HCT116 (cell line): Measurements from ENCODE around the gene HIGD1C. TPM values are rescaled to one million over a fixed set of nuclear protein-coding genes. Genes with fewer than 3 reads are reported as not detected.

Experiments used
- ATAC-seq: fragments of 200-7000 bp; cut with Tn5 transposase; 2 replicates; pipeline ENCODE4 v1.9.1; 2020; ENCODE audit warnings: mild to moderate bottlenecking, moderate library complexity
- BruUV-seq: library from RNA; stranded (reverse); fragments of 400-500 nt; replicated peaks from 2 replicates; lab custom pipeline; 2021; lab: Mats Ljungman, UMichigan
- CTCF ChIA-PET: fragments of 300-600 bp; sonication (Branson Sonifier 250); formaldehyde crosslinking; loops from one replicate; lab custom pipeline; 2021; ENCODE audit warnings: antibody characterized with exemption; lab: Charles Lee
- POLR2A ChIA-PET: fragments of 300-600, 350-600 bp; sonication (Branson Sonifier 250); formaldehyde crosslinking; loops from one replicate; lab custom pipeline; 2021; ENCODE audit warnings: antibody characterized with exemption; lab: Charles Lee
- RAD21 ChIA-PET, 2 experiments: fragments of 300-600 bp; sonication (Branson Sonifier 250); formaldehyde crosslinking; loops; one replicate each; lab custom pipeline; 2023; ENCODE audit warnings: low total read pairs in 2 of 2; ENCODE audit not compliant: uncharacterized antibody in 2 of 2, unreplicated experiment in 2 of 2, low non-redundant PET in 1 of 2; lab: Charles Lee
- DNase-seq: peaks from one replicate; pipeline ENCODE4 v3.0.0-alpha.2; 2010; ENCODE audit warnings: low read depth, low spot score
- H2AFZ ChIP-seq: fragments of 200-600 bp; shearing (Covaris generic), sonication (generic); 2 replicates; pipeline ENCODE4 v1.6.1; 2017; ENCODE audit warnings: low read depth, mixed run types, mixed read lengths, antibody characterized with exemption, low read length; ENCODE audit not compliant: poor library complexity, severe bottlenecking
- H3K27ac ChIP-seq: 2 replicates; pipeline ENCODE4 v1.5.1; 2012; ENCODE audit warnings: low read depth, low read length
- H3K27me3 ChIP-seq: fragments of 200-600 bp; sonication (generic); 2 replicates; pipeline ENCODE4 v1.6.1; 2016; ENCODE audit warnings: mixed run types, low read length, mixed read lengths; ENCODE audit not compliant: insufficient read depth
- H3K36me3 ChIP-seq, 2 experiments: fragments of 200-500 bp in 1 of 2; fragments of 200-600 bp in 1 of 2; sonication (Bioruptor generic) in 1 of 2; sonication (generic) in 1 of 2; 2 replicates each; pipeline versions ENCODE4 v1.5.1 to v1.6.1; 2014 to 2016; ENCODE audit warnings: low read length in 2 of 2, inconsistent platforms in 1 of 2, mixed read lengths in 1 of 2, mixed run types in 1 of 2; ENCODE audit not compliant: insufficient read depth in 2 of 2, control insufficient read depth in 1 of 2
- H3K4me1 ChIP-seq, 2 experiments: fragments of 200-600 bp in 1 of 2; sonication (generic) in 1 of 2; 2 replicates each; pipeline versions ENCODE4 v1.5.1 to v1.6.1; 2012 to 2017; ENCODE audit warnings: low read length in 2 of 2, inconsistent platforms in 1 of 2, mild to moderate bottlenecking in 1 of 2, mixed read lengths in 1 of 2, mixed run types in 1 of 2, moderate library complexity in 1 of 2; ENCODE audit not compliant: insufficient read depth in 2 of 2, control insufficient read depth in 1 of 2
- H3K4me2 ChIP-seq: fragments of 200-600 bp; sonication (generic); 2 replicates; pipeline ENCODE4 v1.6.1; 2017; ENCODE audit warnings: mixed run types, low read length, mixed read lengths
- H3K4me3 ChIP-seq, 2 experiments: fragments of 200-600 bp in 1 of 2; sonication (generic) in 1 of 2; replicated peaks in 1 of 2; 2 replicates each; pipeline ENCODE4 v1.5.1; 2011 to 2016; ENCODE audit warnings: low read length in 2 of 2, control low read depth in 1 of 2, low read depth in 1 of 2, mild to moderate bottlenecking in 1 of 2, mixed read lengths in 1 of 2, mixed run types in 1 of 2
- H3K79me2 ChIP-seq: fragments of 200-600 bp; sonication (generic); 2 replicates; pipeline ENCODE4 v1.6.1; 2017; ENCODE audit warnings: mild to moderate bottlenecking, mixed run types, low read length, moderate library complexity, mixed read lengths; ENCODE audit not compliant: insufficient read depth
- H3K9ac ChIP-seq: fragments of 200-600 bp; sonication (generic); 2 replicates; pipeline ENCODE4 v1.6.1; 2016; ENCODE audit warnings: low read length, mixed read lengths
- H3K9me2 ChIP-seq: fragments of 200-600 bp; sonication (generic), shearing (Covaris generic); 2 replicates; pipeline ENCODE4 v1.6.1; 2017; ENCODE audit warnings: mixed run types, mild to moderate bottlenecking, moderate library complexity; ENCODE audit not compliant: insufficient read depth
- H3K9me3 ChIP-seq, 2 experiments: fragments of 200-500 bp in 1 of 2; fragments of 200-600 bp in 1 of 2; sonication (Bioruptor generic) in 1 of 2; sonication (generic) in 1 of 2; 2 replicates each; pipeline ENCODE4 v1.6.1; 2014 to 2017; ENCODE audit warnings: low read length in 2 of 2, mixed read lengths in 2 of 2, inconsistent platforms in 1 of 2, low read depth in 1 of 2, mild to moderate bottlenecking in 1 of 2, mixed run types in 1 of 2, moderate library complexity in 1 of 2; ENCODE audit not compliant: control insufficient read depth in 1 of 2, insufficient read depth in 1 of 2
- H4K20me1 ChIP-seq: fragments of 200-600 bp; sonication (generic), shearing (Covaris generic); 2 replicates; pipeline ENCODE4 v1.6.1; 2017; ENCODE audit warnings: mixed run types, mild to moderate bottlenecking, moderate library complexity; ENCODE audit not compliant: insufficient read depth
- CBX3 ChIP-seq: IDR thresholded peaks from 2 replicates; pipeline ENCODE4 v1.6.1; 2012; ENCODE audit warnings: low read depth
- EGR1 ChIP-seq: IDR thresholded peaks from 2 replicates; pipeline ENCODE4 v1.6.1; 2012; ENCODE audit warnings: low read depth
- EZH2 ChIP-seq: fragments of 200-600 bp; sonication (generic); IDR thresholded peaks from 2 replicates; pipeline ENCODE4 v1.6.1; 2017; ENCODE audit warnings: antibody characterized with exemption, mixed run types
- EZH2phosphoT487 ChIP-seq: fragments of 200-600 bp; IDR thresholded peaks from 2 replicates; pipeline ENCODE4 v1.6.1; 2018; ENCODE audit warnings: antibody characterized with exemption, borderline replicate concordance
- FOSL1 ChIP-seq: IDR thresholded peaks from 2 replicates; pipeline ENCODE4 v1.6.1; 2012; ENCODE audit warnings: low read depth
- JUND ChIP-seq: IDR thresholded peaks from 2 replicates; pipeline ENCODE4 v1.6.1; 2012
- POLR2A ChIP-seq: IDR thresholded peaks from 2 replicates; pipeline ENCODE4 v1.7.0; 2011; ENCODE audit warnings: borderline replicate concordance; ENCODE audit not compliant: insufficient read depth, insufficient read length; ENCODE audit errors: extremely low read depth
- RAD21 ChIP-seq: IDR thresholded peaks from 2 replicates; pipeline ENCODE4 v1.6.1; 2012; ENCODE audit warnings: low read depth, mild to moderate bottlenecking
- SIN3A ChIP-seq: IDR thresholded peaks from 2 replicates; pipeline ENCODE4 v1.6.1; 2012; ENCODE audit warnings: low read depth
- SP1 ChIP-seq: IDR thresholded peaks from 2 replicates; pipeline ENCODE4 v1.6.1; 2012; ENCODE audit warnings: low read depth
- TCF7L2 ChIP-seq: IDR thresholded peaks from 2 replicates; pipeline ENCODE4 v1.7.0; 2011; ENCODE audit warnings: borderline replicate concordance, inconsistent platforms; ENCODE audit not compliant: insufficient read depth, insufficient read length; ENCODE audit errors: extremely low read depth
- YY1 ChIP-seq: IDR thresholded peaks from 2 replicates; pipeline ENCODE4 v1.6.1; 2011; ENCODE audit warnings: low read length, low read depth, moderate library complexity, mild to moderate bottlenecking; ENCODE audit not compliant: insufficient replicate concordance; ENCODE audit errors: extremely low read depth
- ZFX ChIP-seq: fragments of 450-650 bp; IDR thresholded peaks from 2 replicates; pipeline ENCODE4 v1.6.1; 2017
- ZNF274 ChIP-seq: fragments of 200-500 bp; sonication (Bioruptor generic); IDR thresholded peaks from 2 replicates; pipeline ENCODE4 v1.6.1; 2014; ENCODE audit warnings: mild to moderate bottlenecking, low read depth, low read length, inconsistent platforms
- intact Hi-C: fragments of 100-400 bp; cut with micrococcal nuclease; formaldehyde crosslinking; loops from 2 replicates; pipeline ENCODE4 v1.10.0; 2022
- total RNA-seq: library from RNA; stranded (reverse); gene quantifications from one replicate; pipeline ENCODE4 v1.2.1, GENCODE V29; 2021; ENCODE audit not compliant: unreplicated experiment
- TF ChIP-seq, protein P1 (sequence below): IDR thresholded peaks from 2 replicates; pipeline ENCODE4 v1.6.1; 2011; ENCODE audit warnings: mild to moderate bottlenecking, low read length, moderate library complexity; ENCODE audit not compliant: insufficient replicate concordance; ENCODE audit errors: extremely low read depth
- TF ChIP-seq, protein P2 (sequence below): IDR thresholded peaks from 2 replicates; pipeline ENCODE4 v1.6.1; 2012

HIGD1C gene
- total RNA-seq, 1 experiment from 2014 or later, result not detected

DNA sequence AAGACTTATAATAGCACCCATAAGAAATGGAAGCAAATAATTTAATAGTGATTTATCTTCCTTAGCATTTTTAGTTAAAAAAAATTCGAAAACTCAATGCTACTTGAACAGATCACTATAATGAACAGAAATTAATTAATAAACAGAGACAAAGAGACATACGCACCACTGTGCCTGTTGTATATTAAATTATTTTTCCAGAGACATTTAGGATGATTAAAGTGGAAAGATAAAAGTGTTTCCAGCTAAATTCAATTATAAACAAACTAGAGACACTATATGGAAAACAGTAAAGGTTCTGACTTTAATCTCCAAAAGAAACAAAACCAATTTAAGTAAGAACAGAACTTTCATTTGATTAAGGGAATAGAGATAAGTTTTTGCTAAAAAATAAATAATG lies 3.4 kb downstream of the HIGD1C start:
- Histone ChIP-seq H4K20me1 (no peaks in the 10 kb centered on the region), H3K27me3 (no peaks in the 10 kb centered on the region), H3K27ac (no peak overlapping the region), H3K9me2 (no peaks in the 10 kb centered on the region), H3K4me2 (no peak overlapping the region), H3K9ac (no peak overlapping the region), H3K4me3 (no peak overlapping the region), H3K36me3 (no peaks in the 10 kb centered on the region), H3K9me3 (no peaks in the 10 kb centered on the region), H3K79me2 (no peaks in the 10 kb centered on the region), H3K4me1 (no peaks in the 10 kb centered on the region), H2AFZ (no peak overlapping the region)
- no peak for DNase-seq
- no peak for TF ChIP-seq POLR2A
- TF ChIP-seq RAD21, result no peak
- no peak for TF ChIP-seq EGR1
- TF ChIP-seq EZH2phosphoT487, result no peak
- TF ChIP-seq EZH2, result no peak
- TF ChIP-seq TCF7L2, result no peak
- TF ChIP-seq YY1, result no peak
- TF ChIP-seq, protein P1, sequence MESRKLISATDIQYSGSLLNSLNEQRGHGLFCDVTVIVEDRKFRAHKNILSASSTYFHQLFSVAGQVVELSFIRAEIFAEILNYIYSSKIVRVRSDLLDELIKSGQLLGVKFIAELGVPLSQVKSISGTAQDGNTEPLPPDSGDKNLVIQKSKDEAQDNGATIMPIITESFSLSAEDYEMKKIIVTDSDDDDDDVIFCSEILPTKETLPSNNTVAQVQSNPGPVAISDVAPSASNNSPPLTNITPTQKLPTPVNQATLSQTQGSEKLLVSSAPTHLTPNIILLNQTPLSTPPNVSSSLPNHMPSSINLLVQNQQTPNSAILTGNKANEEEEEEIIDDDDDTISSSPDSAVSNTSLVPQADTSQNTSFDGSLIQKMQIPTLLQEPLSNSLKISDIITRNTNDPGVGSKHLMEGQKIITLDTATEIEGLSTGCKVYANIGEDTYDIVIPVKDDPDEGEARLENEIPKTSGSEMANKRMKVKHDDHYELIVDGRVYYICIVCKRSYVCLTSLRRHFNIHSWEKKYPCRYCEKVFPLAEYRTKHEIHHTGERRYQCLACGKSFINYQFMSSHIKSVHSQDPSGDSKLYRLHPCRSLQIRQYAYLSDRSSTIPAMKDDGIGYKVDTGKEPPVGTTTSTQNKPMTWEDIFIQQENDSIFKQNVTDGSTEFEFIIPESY, result no peak
- TF ChIP-seq SP1, result no peak
- TF ChIP-seq, protein P2, sequence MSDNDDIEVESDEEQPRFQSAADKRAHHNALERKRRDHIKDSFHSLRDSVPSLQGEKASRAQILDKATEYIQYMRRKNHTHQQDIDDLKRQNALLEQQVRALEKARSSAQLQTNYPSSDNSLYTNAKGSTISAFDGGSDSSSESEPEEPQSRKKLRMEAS, result no peak
- no peak for TF ChIP-seq JUND
- no peak for TF ChIP-seq ZNF274
- no peak for TF ChIP-seq CBX3
- no peak for TF ChIP-seq ZFX
- TF ChIP-seq SIN3A, result no peak
- TF ChIP-seq FOSL1, result no peak
- RAD21 ChIA-PET, result no interaction called here
- BruUV-seq, result no TSS peak
- CTCF ChIA-PET, result no interaction called here
- POLR2A ChIA-PET, result no interaction called here
- intact Hi-C loops, result no loop called here
- no peak for ATAC-seq
